GM12872 (cell line): ENCODE results near the gene BACH2.

Experiments used
- TF ChIP-seq, protein P1 (sequence below): IDR thresholded peaks from 3 replicates; pipeline ENCODE4 v1.5.1; 2011; ENCODE audit warnings: low read depth, mild to moderate bottlenecking, low read length, moderate library complexity; ENCODE audit not compliant: insufficient read depth

Gene BACH2

GRCh38 chr6:90066697-90067096 is 229.9 kb downstream of the BACH2 start:
- TF ChIP-seq, protein P1, sequence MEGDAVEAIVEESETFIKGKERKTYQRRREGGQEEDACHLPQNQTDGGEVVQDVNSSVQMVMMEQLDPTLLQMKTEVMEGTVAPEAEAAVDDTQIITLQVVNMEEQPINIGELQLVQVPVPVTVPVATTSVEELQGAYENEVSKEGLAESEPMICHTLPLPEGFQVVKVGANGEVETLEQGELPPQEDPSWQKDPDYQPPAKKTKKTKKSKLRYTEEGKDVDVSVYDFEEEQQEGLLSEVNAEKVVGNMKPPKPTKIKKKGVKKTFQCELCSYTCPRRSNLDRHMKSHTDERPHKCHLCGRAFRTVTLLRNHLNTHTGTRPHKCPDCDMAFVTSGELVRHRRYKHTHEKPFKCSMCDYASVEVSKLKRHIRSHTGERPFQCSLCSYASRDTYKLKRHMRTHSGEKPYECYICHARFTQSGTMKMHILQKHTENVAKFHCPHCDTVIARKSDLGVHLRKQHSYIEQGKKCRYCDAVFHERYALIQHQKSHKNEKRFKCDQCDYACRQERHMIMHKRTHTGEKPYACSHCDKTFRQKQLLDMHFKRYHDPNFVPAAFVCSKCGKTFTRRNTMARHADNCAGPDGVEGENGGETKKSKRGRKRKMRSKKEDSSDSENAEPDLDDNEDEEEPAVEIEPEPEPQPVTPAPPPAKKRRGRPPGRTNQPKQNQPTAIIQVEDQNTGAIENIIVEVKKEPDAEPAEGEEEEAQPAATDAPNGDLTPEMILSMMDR = no peak

DNA sequence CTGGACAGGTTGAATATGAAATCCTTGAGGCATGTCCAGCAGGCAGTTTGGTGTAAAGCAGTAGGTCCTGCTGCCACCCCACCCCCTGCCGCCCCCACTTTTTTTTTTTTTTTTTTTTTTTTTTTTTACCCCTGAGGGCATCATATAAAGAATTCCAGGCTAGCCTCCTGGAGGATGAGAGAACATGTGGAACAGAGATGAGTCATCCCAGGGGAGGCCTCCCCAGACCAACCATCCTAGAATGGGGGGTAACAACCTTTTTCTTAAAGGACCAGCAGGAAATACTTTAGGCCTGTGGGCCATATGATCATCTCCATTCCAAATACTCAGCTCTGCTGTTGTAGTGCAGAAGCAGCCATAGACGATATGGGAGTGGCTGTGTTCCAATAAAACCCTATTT is 231.5 kb downstream of the BACH2 start:
- TF ChIP-seq, protein P1 = no peak

DNA sequence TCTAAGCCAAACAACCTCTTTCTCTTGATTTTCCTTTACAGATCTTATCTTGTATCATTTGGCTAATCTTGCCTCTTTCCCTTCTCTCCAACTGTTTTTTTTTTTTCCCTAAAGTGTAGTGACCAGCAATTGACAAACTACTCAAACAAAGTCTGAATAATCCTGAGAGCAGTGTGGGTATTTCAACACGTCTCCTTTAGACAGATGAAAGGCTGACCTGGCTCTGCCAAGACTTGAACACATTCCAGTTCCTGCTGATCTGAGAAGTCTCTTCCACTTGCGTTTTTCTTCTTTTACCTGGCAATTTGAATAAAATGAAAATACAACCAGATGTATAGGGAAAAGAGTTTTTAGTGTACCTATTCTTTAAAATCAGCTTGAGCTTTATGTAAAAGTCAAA is 234.0 kb downstream of the BACH2 start:
- TF ChIP-seq, protein P1 = no peak

DNA sequence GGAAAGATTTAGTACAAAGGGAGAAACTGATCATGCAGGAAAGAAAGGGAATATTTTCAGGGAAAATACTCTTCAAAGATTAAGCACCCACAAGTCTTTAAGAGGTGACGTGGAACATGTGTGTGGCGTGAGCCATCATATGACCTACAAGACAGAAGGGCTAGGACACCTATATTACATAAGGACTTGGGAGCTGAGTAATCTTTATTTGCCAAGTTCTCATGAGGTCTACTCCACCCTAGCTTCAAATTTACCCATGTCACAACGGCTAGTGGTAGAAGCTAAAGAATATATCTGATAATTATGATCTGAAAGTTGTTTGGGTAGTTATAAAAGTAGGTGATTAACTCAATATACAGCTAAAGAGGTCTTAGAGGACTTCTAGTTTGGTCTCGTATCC is 234.6 kb downstream of the BACH2 start:
- TF ChIP-seq, protein P1 = no peak

DNA sequence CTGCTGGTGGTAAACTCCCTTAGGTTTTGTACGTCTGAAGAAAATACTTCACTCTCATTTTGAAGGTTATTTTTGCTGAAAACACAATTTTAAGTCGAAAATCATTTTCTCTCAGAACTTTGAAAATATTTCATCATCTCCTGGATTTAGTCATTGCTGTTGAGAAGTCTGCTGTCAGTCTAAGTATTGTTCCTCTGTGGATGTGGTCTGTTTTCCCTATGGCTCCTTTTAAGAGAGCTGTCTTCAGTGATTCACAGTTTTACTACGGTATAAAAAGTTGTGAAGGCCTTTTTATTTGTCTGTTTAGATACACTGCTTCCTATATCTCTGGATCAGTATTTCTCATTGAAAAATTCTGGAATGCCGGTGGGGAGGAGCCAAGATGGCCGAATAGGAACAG is 243.0 kb downstream of the BACH2 start:
- TF ChIP-seq, protein P1 = no peak

- TF ChIP-seq, protein P1 = no peak
These were observed 247.3 kb downstream of the BACH2 start for GRCh38 chr6:90049295-90049694.

DNA sequence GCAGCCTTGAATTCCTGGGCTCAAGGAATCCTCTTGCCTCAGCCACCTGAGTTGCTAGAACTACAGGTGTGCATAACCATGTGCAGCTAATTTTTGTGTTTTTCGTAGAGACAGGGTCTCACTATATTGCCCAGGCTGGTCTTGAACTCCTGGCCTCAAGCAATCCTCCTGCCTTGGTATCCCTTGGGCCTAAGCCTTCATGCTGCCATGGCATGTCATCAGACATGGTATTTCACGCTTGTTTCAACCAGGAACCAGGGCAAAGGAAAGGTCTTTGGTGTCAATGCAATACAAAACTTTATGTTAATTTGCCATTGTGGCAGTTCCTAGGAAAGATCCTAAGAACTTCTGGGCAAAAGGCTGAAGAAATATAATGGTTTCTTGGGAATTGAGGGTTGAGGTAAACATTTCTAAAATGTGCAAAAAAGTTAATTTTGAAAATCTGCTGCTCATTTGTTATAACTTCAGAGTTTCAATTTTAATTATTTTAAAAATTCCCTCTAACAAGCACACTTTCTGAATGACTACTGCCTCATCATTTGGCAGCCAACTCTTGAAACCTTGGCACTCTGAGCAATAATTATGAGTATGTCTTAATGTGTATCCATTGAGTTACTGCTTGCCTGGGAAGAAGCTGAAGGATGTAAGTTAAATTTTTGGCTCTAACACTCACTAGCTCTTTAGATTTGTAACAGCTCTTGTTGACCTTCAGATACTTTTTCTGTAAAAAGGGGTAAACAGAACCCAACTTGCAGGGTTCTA is 248.3 kb downstream of the BACH2 start:
- TF ChIP-seq, protein P1 = no peak
